HepG2 (cell line): ENCODE results near the gene TRPT1.

Experiments
- ATRX ChIP-seq: sonication (generic); formaldehyde crosslinking; IDR thresholded peaks from 2 replicates; pipeline ENCODE4 v1.4.0; 2020; ENCODE audit warnings: missing genetic modification reagents, borderline replicate concordance
- SKI ChIP-seq: fragments of 450-650 bp; IDR thresholded peaks from one replicate; pipeline ENCODE4 v1.6.1; 2018; ENCODE audit warnings: mild to moderate bottlenecking; ENCODE audit not compliant: partially characterized antibody
- TF ChIP-seq, protein P1 (sequence below): IDR thresholded peaks from 2 replicates; pipeline ENCODE4 v1.6.1; 2016; ENCODE audit warnings: control low read depth

DNA sequence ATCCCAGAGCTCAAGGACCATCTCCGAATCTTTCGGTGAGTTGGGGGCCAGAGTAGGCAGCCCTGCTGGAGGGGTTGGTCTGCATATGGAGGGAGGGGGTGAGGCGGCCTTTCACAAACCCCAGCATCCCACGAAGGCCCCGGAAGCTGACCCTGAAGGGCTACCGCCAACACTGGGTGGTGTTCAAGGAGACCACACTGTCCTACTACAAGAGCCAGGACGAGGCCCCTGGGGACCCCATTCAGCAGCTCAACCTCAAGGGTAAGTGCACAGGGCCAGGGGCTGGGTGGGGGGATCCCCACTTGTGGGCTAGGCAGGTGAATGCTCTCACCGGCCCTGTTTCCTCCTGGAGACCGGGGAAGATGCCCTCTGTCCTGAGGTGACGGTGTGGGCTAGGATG lies 6.2 kb downstream of the TRPT1 start:
- no peak for TF ChIP-seq SKI
- TF ChIP-seq ATRX, result no peak
- TF ChIP-seq, protein P1, sequence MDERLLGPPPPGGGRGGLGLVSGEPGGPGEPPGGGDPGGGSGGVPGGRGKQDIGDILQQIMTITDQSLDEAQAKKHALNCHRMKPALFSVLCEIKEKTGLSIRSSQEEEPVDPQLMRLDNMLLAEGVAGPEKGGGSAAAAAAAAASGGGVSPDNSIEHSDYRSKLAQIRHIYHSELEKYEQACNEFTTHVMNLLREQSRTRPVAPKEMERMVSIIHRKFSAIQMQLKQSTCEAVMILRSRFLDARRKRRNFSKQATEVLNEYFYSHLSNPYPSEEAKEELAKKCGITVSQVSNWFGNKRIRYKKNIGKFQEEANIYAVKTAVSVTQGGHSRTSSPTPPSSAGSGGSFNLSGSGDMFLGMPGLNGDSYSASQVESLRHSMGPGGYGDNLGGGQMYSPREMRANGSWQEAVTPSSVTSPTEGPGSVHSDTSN (CRISPR knock-in tag), result no peak
